NCI-H2029 (cell line): ENCODE measurements around the gene TARBP1.
"Not testable (repeated sequence)": the region's sequence is repeated elsewhere in the genome, so short reads cannot be mapped to it uniquely, and the experiment has no call there.

Source experiments
- DNase-seq: peaks from one replicate; lab custom pipeline; 2025; lab: John Stamatoyannopoulos, UW

TARBP1 gene, protein sequence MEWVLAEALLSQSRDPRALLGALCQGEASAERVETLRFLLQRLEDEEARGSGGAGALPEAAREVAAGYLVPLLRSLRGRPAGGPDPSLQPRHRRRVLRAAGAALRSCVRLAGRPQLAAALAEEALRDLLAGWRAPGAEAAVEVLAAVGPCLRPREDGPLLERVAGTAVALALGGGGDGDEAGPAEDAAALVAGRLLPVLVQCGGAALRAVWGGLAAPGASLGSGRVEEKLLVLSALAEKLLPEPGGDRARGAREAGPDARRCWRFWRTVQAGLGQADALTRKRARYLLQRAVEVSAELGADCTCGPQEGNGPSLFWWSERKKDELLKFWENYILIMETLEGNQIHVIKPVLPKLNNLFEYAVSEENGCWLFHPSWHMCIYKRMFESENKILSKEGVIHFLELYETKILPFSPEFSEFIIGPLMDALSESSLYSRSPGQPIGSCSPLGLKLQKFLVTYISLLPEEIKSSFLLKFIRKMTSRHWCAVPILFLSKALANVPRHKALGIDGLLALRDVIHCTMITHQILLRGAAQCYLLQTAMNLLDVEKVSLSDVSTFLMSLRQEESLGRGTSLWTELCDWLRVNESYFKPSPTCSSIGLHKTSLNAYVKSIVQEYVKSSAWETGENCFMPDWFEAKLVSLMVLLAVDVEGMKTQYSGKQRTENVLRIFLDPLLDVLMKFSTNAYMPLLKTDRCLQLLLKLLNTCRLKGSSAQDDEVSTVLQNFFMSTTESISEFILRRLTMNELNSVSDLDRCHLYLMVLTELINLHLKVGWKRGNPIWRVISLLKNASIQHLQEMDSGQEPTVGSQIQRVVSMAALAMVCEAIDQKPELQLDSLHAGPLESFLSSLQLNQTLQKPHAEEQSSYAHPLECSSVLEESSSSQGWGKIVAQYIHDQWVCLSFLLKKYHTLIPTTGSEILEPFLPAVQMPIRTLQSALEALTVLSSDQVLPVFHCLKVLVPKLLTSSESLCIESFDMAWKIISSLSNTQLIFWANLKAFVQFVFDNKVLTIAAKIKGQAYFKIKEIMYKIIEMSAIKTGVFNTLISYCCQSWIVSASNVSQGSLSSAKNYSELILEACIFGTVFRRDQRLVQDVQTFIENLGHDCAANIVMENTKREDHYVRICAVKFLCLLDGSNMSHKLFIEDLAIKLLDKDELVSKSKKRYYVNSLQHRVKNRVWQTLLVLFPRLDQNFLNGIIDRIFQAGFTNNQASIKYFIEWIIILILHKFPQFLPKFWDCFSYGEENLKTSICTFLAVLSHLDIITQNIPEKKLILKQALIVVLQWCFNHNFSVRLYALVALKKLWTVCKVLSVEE (N-terminal part only)

DNA sequence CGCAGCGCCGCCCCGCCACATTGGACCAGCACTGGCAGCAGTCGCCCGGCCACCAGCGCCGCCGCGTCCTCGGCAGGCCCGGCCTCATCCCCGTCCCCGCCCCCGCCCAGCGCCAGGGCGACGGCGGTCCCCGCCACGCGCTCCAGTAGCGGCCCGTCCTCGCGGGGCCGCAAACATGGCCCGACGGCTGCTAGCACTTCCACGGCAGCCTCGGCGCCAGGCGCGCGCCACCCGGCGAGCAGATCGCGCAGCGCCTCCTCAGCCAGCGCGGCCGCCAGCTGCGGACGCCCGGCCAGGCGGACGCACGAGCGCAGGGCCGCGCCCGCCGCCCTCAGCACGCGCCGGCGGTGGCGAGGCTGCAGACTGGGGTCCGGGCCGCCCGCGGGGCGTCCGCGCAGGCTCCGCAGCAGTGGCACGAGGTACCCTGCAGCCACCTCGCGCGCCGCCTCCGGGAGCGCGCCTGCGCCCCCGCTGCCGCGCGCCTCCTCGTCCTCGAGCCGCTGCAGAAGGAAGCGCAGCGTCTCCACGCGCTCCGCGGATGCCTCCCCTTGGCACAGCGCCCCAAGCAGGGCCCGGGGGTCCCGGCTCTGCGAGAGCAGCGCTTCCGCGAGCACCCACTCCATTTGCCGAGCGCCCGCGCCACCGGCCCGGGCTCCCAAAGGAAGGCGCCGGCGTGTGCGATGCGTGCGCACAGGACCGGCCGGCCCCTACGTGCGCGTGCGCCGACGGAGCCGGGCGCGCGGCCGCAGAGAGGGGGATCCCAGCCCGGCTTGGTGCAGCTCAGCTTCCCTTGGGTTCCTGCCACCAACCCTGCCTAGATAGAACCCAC lies at the start of gene TARBP1:
Gene TARBP1 (minus strand): TSS at position 699 of the 829 bp plus-strand sequence. CDS start 76 bp downstream, at position 623.
- DNase-seq = peak; percentile 57

DNA sequence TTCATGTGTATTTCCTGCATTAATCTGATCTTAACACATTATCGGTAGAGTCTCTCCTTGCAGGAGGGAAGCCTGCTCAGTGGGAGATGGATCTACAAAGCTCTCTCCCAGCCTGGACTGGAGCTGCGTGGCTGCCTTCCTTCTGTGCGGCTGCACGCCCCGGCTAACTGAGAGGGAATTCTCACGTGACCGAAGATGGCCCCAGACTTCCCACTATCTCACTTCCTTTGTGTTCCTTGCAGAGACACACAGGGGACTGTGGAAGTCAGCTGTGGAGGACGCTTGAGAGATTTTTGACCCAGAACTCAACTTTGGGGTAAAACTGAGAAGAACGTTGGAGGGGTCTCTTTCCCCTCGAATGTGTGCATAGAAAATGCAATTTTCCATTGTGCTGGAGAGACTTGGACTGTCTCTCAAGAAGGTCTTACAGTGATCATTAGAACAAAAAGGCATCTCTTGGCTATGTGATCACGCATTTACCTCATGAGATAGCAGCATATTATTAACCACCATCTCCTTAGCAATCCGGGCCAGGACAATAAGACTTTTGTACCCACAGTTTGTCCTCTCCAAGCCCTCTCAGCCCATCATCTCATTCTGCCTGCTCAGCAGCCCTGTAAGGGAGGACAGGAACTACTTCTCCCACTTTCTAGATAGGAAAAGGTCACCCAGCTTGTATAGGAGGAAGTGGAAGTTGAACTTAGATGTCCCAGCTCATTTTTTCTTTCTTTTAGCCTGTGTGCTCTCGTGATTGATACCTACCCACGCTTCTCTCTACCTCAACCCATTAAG lies 49.3 kb upstream of the TARBP1 start:
- no peak for DNase-seq

GRCh38 chr1:234527346-234527745 lies 48.4 kb upstream of the TARBP1 start:
- DNase-seq = no peak

GRCh38 chr1:234526922-234527321 lies 47.9 kb upstream of the TARBP1 start:
- DNase-seq = no peak

DNA sequence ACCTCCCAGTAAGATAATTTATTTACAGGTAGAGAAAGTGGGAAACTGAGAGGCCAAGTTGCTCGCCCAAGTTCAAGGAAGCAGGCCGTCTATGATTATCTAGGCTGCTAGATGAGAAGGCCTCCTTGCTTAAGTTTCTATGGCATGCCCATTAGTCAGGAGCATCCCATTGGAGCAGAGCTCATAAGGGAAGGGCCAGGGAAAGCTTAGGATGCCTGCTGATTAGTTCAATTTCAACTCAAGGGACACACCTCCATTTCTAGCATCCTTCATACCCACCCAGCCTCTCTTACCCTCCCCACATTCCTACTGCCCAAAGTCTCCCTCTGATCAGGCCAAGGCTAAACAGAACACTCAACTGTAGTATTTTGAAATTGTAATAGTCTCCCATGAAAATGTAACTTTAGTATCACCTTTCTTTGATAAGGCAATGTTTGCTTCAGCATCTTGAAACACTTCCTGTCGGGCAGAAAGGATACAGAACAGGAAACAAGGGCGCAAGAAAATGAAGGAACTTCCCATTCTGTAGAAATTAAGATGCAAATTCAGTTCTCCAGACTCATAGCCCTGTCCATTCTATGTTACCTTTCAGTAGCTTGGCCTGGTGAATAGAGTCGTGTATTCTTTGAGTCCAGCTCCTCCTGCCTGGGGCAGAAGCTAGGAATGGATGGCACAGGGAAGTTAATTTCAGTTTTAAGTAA lies 46.3 kb upstream of the TARBP1 start:
- DNase-seq = no peak

DNA sequence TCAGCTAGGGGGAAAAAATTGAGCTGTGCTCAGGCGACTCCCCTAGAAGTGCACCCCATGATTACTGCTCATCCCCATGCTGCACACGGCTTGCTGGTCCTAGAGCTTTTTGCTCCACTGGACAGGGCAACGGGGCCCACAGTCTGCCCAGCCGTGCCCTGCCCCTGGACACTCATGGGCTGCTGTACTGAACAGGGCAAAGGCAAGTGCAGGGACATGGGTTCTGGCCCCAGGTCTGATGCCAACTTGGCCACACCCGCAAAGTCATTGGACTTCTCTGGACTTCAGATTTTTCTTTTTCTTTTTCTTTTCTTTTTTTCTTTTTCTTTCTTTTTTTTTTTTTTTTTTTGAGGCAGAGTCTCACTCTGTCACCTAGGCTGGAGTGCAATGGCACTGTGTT lies 42.9 kb upstream of the TARBP1 start:
- DNase-seq = no peak

GRCh38 chr1:234520908-234521817 lies 42.2 kb upstream of the TARBP1 start:
- no peak for DNase-seq

DNA sequence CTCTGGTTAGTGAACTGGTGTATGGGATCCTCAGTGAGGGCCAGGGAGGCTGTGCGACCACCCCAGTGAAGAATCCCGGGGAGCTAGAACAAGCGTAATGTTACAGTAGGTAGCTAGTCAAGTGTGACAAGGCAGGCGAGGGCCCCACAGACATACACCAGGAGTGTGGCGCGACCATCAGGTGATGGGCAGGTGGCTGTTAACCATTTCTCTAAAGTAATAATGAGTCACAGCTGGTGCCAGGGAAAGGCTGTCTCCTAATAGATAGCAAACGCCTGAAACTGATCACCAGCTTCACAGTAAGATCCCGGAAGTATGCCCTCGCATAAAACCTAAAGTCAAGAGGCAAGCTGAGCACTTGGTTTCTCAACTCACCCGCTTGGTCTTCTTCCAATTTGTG lies 40.5 kb upstream of the TARBP1 start:
- DNase-seq = peak; percentile 73

GRCh38 chr1:234518876-234519275 lies 39.9 kb upstream of the TARBP1 start:
- DNase-seq = no peak

DNA sequence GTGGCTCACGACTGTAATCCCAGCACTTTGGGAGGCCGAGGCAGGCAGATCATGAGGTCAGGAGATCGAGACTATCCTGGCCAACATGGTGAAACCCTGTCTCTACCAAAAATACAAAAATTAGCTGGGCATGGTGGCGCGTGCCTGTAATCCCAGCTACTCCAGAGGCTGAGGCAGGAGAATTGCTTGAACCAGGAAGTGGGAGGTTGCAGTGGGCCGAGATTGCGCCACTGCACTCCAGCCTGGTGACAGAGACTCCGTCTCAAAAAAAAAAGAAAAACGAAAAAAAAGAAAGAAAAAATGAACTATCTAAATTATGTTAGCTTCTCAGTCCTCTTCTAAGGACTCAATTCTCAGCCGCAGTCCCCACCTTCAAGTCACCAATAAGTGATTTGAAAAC lies 39.1 kb upstream of the TARBP1 start:
- DNase-seq = not testable (repeated sequence)

GRCh38 chr1:234517110-234517802 lies 38.3 kb upstream of the TARBP1 start:
- no peak for DNase-seq

- DNase-seq = no peak
Observed at GRCh38 chr1:234515821-234516241, 36.9 kb upstream of the TARBP1 start.

DNA sequence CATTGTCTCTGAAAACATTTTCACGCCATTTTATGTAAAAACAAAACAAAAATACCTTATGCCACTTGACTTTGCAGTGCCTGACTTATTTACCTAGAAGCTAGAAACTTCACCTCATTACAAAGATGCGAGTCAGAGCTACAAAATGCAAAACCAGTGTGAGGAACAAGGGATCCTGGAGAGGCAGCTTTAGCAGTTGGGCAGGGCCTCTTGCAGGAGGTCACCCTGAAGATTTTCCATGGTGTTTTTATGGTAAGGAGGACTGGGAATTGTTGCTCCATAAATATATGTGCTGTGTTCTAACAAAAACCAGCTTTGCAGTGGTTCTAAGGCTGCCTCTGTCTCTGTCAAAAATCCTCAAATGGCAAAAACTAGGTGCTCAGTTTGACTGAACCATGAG lies 36.4 kb upstream of the TARBP1 start:
- no peak for DNase-seq

GRCh38 chr1:234512451-234512861 lies 33.5 kb upstream of the TARBP1 start:
- DNase-seq = no peak

- no peak for DNase-seq
Observed at GRCh38 chr1:234509457-234510328, 30.7 kb upstream of the TARBP1 start.

- DNase-seq = no peak
Observed at GRCh38 chr1:234507626-234508387, 28.8 kb upstream of the TARBP1 start.
